ENCODE measurements around the gene BTN1A1.

Gene BTN1A1

DNA sequence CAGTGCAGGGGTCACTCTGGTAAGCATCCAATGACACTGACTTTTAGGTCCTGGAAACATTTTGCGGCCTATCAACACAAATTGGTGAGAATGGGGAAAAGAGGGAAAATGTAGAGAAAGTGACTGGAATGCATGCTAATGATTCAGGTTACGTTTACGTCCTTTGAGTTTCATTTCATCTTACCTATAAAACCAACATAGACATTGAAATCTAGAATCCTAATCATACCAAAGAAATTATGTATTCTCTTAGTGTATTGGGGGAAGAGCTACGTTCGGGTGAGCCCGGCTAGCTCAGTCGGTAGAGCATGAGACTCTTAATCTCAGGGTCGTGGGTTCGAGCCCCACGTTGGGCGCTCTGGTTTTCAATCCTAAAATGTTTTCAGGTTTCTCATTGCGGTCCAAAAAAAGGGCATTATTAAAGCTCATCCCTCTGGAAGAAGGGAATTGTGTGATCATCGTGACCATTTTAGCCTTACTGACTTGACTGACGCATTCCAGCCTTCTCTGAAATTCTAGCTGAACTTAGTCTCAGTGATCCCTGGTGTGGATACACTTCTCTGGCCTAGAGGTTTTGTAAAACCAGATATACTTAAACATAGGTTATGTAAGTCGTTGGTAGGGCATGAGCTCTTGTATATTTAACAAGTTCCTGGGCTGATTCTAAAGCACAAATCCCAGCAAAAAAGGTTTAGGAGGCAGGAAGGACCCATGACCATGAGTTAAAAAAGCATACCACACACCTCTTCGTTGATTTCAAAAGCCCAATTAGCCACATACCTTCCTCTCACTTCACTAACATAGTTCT lies 56.4 kb downstream of the BTN1A1 start:
- TF ChIP-seq, protein P1, sequence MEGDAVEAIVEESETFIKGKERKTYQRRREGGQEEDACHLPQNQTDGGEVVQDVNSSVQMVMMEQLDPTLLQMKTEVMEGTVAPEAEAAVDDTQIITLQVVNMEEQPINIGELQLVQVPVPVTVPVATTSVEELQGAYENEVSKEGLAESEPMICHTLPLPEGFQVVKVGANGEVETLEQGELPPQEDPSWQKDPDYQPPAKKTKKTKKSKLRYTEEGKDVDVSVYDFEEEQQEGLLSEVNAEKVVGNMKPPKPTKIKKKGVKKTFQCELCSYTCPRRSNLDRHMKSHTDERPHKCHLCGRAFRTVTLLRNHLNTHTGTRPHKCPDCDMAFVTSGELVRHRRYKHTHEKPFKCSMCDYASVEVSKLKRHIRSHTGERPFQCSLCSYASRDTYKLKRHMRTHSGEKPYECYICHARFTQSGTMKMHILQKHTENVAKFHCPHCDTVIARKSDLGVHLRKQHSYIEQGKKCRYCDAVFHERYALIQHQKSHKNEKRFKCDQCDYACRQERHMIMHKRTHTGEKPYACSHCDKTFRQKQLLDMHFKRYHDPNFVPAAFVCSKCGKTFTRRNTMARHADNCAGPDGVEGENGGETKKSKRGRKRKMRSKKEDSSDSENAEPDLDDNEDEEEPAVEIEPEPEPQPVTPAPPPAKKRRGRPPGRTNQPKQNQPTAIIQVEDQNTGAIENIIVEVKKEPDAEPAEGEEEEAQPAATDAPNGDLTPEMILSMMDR (IDR thresholded peaks at IDR 0.05; ENCODE audit: borderline replicate concordance, control extremely low read depth, extremely low read depth, insufficient read depth, missing control alignments): no peak
- DNase-seq (ENCODE audit: low spot score): no peak
- in situ Hi-C loops (cut with MboI; ENCODE audit: low sequenced_read_pairs, unreplicated experiment): loop anchor here (10.0 kb wide), 1 partner anchor 222 kb away; no protein-coding TSS in a partner anchor

Data from GM13976 (cell line).